ENCODE data around the gene CHST11.

CHST11 gene

DNA sequence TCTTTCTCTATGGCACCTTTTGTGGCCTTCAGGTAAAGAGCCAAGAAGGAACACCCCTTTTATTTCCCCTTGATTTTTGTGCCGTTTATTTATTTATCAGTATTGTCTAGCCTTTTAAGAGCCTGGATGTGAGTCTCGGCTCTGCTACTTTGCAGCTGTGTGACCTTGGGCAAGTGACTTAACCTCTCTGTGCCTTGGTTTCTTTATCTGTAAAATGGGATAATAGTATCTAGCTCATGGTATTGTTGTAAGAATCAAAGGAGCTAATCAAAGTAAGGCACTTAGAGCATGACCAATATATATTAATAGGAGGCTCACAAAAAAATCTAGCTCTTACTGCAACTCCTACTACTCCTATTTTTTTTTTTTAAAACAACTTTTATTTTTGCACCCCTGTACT is 179.7 kb downstream of the CHST11 start:
- no peak overlapping the region for H3K4me3 ChIP-seq (ENCODE audit: low read length)
- TF ChIP-seq CTCF (conservative IDR thresholded peaks at IDR 0.05; ENCODE audit: low read length) = no peak
- DNase-seq (ENCODE audit: low read depth) = no peak

DNA sequence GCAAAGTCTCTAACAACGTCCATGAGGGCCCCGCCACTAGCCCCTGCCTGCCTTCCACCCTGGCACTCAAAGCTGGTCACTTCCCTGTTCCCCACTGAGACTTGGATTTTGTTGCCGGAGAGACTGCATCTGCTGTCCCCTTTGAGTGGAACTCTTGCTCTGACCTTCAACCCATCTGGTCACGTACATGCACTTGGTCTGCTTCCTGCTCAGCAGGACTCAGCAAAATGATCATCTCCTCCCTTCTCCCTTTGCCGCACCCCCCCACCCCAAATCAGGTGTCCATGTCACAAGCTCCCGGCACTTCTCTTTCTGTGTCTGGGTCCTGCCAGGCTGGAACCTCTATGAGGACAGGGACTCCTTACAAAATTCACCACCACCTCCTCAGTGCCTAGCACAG is 180.9 kb downstream of the CHST11 start:
- no peak overlapping the region for H3K4me3 ChIP-seq (ENCODE audit: low read length)
- TF ChIP-seq CTCF (conservative IDR thresholded peaks at IDR 0.05; ENCODE audit: low read length) = no peak
- no peak for DNase-seq (ENCODE audit: low read depth)

DNA sequence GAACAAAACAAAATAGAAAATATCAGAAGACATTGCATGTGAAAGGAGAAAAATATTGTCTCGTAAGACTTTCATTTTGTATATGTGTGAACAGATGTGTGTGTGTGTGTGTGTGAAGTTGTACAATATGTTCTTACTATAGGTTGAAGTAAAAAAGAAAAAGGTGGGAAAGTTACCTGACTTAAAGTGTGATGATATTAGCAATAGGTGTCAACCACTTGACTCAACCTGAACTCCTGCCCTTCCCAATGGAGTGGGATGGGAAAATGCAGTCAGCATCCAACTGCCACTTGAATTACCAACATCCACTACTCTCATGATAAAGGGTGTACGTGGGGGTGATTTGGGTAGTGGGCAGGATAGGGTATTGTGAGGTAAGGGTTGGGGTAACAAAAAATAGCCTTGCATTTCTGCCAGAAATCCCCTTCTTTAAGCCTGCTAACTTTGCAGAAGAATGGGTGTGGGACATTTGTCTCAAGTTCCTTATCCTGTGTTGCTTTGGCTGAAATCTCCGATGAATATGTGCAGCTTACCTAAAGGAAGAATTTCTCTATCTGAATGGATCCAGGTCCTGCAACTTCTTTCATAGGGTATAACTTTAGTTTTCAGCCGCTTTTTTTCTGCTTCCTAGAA is 181.6 kb downstream of the CHST11 start:
- no peak for TF ChIP-seq CTCF (conservative IDR thresholded peaks at IDR 0.05; ENCODE audit: low read length)
- DNase-seq (ENCODE audit: low read depth) = no peak
- H3K4me3 ChIP-seq (ENCODE audit: low read length) = no peak overlapping the region

- no peak for DNase-seq (ENCODE audit: low read depth)
These were observed 182.1 kb downstream of the CHST11 start for GRCh38 chr12:104638851-104639240.

DNA sequence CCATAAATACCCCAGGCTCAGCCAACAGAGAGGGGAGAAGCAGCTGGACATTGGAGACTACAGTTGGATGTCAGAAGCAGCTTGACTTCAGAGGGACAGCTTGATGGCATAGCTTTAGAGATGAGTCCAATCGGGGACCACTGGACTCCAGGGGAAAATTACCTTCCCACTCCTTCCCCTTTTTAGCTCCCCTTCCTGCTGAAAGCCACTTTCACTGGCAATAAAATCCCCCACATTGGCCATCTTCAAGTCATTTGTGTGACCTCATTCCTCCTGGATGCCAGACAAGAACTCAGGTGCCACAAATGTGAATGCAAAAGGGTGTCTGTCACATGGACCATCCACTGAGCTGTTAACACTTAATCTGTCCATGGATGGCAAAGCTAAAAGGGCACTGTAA is 184.2 kb downstream of the CHST11 start:
- DNase-seq (ENCODE audit: low read depth) = no peak
- no peak overlapping the region for H3K4me3 ChIP-seq (ENCODE audit: low read length)
- no peak for TF ChIP-seq CTCF (conservative IDR thresholded peaks at IDR 0.05; ENCODE audit: low read length)

More at GRCh38 chr12:104638851-104639240, 182.1 kb downstream of the CHST11 start:
- H3K4me3 ChIP-seq (ENCODE audit: low read length) = no peak overlapping the region
- TF ChIP-seq CTCF (conservative IDR thresholded peaks at IDR 0.05; ENCODE audit: low read length) = no peak

DNA sequence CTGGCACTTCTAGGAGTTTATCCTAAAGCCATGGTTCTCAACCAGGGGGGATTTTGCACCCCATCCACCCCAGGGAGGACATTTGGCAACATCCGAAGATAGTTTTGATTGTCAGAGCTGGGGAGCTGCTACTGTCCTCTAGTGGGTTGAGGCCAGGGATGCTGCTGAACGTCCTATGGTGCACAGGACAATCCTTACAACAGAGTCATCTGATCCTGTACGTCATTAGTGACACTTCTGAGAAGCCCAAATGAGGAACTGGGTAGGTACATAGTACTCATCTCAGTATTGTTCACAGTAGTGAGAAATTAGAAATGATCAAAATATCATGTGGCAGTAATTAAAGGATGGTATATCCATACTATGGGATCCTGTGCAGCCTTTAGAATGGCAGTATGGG is 185.1 kb downstream of the CHST11 start:
- TF ChIP-seq CTCF (conservative IDR thresholded peaks at IDR 0.05; ENCODE audit: low read length) = no peak
- no peak for DNase-seq (ENCODE audit: low read depth)
- H3K4me3 ChIP-seq (ENCODE audit: low read length) = no peak overlapping the region

DNA sequence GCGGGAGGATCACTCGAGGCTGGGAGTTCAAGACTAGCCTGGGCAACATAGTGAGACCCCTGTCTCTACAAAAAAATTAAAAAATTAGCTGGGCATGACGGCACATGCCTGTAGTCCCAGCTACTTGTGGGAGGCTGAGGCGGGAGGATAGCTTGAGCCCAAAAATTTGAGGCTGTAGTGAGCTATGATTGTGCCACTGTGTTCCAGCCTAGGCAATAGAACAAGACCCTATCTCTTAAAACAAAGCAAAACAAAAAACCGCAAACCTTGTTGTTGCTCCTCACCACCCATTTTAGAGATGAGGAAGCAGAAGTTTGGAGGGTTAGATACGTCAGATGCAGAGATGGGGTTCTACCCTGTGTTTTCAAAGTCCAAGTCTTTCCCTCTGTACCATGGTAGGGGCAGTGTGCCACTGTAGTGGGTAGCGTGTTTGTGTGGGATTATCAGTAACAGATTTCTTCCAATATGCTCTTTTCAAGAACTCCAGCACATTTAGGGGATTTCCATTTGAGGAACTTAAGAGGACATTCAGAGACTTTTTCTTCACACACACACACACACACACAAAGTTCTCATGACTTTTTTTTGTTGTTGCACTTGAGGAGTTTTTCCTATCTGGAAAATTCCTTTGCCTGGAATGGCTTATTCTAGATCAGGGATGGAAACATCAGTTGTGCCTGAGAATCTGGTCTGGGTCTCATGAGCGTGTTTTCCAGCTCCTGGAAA is 186.5 kb downstream of the CHST11 start:
- no peak for TF ChIP-seq CTCF (conservative IDR thresholded peaks at IDR 0.05; ENCODE audit: low read length)
- DNase-seq (ENCODE audit: low read depth) = no peak
- H3K4me3 ChIP-seq (ENCODE audit: low read length) = no peak overlapping the region

Data from AG10803 (cell line).